AG09319 (cell line): ENCODE results near the gene RAD51B.
A peak's percentile ranks its signal among the peaks of the same experiment; 100 is the strongest.

Experiments
- DNase-seq: peaks from one replicate; pipeline ENCODE4 v3.0.0-alpha.2; 2010; ENCODE audit warnings: low read depth; ENCODE audit errors: extremely low read depth
- TF ChIP-seq, protein P1 (sequence below): IDR thresholded peaks from 2 replicates; pipeline ENCODE4 v1.5.1; 2011; ENCODE audit warnings: low read depth, mild to moderate bottlenecking, inconsistent platforms, low read length, moderate library complexity

The RAD51B gene

DNA sequence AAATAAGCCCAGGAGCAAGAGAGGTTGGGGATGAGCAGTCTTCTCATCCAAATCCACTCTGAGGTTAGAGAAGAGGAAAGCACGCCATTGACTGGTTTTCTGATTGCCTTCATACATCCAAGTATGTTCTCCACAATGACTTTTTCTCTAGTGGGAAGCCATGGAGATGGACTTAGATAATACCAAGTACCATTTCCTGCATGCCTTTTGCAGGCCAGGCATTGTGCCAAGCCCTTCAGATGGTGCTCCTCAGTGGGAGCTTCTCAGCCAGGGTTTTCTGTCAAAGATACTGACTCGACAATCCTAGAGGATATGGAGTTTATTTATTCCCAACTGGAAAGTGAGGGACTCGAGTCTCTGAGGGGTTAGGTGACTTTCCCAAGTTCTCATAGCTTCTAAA lies 755.3 kb downstream of the RAD51B start:
- TF ChIP-seq, protein P1, sequence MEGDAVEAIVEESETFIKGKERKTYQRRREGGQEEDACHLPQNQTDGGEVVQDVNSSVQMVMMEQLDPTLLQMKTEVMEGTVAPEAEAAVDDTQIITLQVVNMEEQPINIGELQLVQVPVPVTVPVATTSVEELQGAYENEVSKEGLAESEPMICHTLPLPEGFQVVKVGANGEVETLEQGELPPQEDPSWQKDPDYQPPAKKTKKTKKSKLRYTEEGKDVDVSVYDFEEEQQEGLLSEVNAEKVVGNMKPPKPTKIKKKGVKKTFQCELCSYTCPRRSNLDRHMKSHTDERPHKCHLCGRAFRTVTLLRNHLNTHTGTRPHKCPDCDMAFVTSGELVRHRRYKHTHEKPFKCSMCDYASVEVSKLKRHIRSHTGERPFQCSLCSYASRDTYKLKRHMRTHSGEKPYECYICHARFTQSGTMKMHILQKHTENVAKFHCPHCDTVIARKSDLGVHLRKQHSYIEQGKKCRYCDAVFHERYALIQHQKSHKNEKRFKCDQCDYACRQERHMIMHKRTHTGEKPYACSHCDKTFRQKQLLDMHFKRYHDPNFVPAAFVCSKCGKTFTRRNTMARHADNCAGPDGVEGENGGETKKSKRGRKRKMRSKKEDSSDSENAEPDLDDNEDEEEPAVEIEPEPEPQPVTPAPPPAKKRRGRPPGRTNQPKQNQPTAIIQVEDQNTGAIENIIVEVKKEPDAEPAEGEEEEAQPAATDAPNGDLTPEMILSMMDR, result no peak
- no peak for DNase-seq

DNA sequence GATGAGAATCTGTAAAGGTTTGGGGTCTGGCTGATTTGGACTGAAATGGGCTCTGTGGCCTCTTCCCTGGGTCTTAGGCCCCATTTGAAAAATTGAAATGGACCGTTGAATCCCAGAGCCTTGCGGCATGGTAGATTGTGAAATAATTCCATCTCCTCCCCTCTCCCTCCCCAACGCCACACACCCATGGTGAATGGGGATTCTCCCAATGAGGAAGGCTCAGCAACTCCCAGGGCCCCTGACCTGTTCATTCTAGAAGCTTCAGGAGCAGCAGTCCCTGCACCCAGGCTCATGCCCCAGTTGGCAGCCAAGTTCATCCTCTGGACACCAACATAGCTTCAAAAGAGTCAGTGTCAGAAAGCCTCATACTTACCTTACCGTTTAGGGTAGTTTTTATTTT lies 755.8 kb downstream of the RAD51B start:
- TF ChIP-seq, protein P1, result no peak
- DNase-seq, result no peak

DNA sequence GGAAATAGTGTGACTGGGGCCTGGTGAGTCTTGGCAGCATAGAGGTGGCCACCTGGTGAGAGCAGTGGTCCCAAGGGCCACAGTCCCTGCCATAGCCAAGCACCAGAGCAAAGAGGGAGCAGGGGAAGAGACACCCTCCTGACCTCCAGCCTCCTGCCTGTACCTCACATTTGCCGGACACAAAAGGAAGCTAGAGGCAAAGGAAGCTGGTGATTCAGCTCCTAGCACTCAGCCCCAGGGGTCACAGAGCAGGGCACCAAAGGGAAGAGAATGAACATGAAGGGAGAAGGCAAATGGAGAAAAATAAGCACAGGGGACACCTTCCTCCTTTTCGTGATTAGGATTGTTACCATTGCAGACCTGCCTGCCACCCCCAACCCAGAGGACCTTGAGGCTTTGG lies 756.5 kb downstream of the RAD51B start:
- no peak for DNase-seq
- TF ChIP-seq, protein P1, result no peak

DNA sequence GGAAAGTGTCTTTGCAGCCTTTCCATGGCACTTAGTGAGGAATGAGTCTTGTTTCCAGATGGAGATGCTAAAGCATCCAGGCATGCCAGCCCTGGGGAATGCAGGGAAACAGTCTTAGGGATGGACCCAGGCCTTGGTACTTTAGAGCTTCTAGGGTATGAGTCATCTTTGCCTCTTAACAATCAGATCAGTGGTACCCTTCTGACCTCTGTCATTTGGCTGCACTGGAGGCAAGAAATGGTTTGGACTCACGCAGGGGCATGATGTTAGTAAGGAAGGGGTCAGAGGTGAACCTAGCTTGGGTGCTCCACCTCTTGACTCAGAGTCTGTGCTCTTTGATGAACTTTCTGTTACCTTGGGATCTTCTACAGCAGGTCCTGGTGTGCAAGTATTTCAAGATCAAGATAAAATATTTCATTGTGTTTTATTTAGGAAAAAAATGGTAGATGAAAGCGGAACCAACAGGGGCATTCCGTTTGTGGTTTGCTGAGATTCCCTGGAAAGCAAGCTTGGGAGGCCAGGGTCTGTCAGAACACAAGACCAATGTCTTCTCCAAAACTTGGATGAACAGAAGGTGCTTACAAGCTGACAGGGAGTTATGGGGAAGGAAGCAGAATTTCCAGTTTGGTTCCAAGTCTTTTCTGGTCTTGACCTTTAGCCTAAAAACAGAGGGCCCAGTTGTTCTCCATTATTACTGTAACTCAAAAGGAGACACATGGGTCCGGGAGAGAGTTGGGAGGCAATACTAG lies 757.1 kb downstream of the RAD51B start:
- TF ChIP-seq, protein P1, result no peak
- DNase-seq, result peak; percentile 43

DNA sequence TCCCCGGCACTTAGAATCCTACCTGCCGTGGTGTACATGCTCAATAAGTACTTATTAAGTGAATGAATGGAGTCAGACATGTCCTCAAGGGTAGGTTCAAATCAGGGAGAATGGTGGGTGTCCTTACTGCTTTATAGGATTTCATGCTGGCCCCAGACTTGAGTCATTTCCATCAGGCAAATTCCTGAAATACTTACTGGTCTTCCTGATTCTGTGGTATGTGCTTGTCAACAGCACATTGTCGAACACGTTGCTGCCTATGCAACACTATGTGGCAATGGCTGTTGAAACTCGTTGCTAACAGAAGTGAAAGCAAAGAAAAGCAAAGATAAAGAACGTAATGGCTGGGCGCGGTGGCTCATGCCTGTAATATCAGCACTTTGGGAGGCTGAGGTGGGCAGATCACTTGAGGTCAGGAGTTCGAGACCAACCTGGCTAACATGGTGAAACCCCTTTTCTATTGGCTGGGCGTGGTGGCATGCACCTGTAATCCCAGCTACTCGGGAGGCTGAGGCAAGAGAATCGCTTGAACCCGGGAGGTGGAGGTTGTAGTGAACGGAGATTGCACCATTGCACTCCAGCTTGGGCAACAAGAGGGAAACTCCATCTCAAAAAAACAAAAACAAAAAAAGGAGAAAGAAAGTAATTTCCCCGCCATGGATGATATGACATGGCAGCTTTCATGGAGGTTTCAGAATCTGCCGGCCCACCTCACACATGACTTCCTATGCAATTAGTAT lies 758.4 kb downstream of the RAD51B start:
- DNase-seq, result peak; percentile 86
- TF ChIP-seq, protein P1, result no peak

DNA sequence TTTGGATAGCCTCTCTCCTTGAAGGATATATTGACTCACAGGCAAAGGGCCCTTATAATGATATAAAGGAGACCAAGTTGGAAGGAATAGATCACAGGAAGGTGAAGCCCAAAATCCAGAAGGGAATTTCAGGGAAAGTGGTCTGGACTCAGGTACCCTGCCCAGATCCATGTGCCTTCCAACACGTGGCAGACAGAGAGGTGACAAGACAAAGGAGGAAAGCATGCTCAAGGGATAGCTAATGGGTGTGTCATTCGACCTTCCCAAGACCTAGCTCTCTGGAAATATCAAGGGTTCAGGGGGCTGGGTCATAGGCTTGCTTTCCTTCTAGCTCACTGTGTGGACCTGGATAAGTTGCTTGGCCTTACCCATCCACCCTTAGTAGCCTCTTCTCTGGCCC lies 759.0 kb downstream of the RAD51B start:
- TF ChIP-seq, protein P1, result no peak
- DNase-seq, result no peak

DNA sequence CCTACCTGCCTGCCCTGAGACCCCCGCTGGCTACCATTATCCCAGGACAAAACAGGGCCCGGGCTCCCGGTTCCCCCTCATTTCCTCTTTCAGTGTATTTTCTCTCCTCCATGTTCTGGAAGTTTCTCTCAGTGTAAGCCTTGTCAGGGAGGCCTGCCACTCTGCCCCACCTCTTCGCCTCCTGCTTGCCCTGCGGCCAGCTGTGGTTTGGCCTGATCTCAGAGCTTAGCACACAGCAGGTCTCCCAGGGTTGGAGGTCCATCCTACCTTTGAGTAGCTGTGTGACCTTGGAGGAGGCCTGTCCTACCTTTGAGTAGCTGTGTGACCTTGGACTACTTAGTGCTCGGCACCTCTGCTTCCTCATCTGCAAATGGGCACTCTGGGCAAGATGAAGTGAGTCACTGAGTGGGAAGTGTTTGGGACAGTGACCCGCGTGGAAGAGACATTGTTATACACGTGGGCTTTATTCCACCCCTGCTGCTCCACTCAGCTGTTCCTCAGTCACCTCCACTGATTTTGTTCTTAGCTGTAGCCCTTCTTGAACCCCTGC lies 760.6 kb downstream of the RAD51B start:
- no peak for DNase-seq
- TF ChIP-seq, protein P1, result no peak
